ENCODE data around the gene CDKN2D. TPM values are rescaled to one million over a fixed set of nuclear protein-coding genes. Genes with fewer than 3 reads are reported as not detected.

Gene CDKN2D
- total RNA-seq, 1 donor from 2014 or later, result 68.3 TPM

GRCh38 chr19:10602330-10603083 is 33.7 kb upstream of the CDKN2D start:
- Mint-ChIP-seq H3K27me3 (ENCODE audit: unreplicated experiment) (no peaks in the 10 kb centered on the region), H3K4me3 (ENCODE audit: unreplicated experiment) (peak overlapping the region; percentile 90), H3K9me3 (ENCODE audit: unreplicated experiment) (peaks cover 4% of the 10 kb centered on the region), H3K4me1 (ENCODE audit: low read depth, unreplicated experiment) (peaks cover 4% of the 10 kb centered on the region), H3K36me3 (ENCODE audit: unreplicated experiment) (peaks cover 12% of the 10 kb centered on the region), H3K27ac (ENCODE audit: unreplicated experiment) (peak overlapping the region; percentile 72)
- peak; percentile 92 for DNase-seq
- TF ChIP-seq, protein P1, sequence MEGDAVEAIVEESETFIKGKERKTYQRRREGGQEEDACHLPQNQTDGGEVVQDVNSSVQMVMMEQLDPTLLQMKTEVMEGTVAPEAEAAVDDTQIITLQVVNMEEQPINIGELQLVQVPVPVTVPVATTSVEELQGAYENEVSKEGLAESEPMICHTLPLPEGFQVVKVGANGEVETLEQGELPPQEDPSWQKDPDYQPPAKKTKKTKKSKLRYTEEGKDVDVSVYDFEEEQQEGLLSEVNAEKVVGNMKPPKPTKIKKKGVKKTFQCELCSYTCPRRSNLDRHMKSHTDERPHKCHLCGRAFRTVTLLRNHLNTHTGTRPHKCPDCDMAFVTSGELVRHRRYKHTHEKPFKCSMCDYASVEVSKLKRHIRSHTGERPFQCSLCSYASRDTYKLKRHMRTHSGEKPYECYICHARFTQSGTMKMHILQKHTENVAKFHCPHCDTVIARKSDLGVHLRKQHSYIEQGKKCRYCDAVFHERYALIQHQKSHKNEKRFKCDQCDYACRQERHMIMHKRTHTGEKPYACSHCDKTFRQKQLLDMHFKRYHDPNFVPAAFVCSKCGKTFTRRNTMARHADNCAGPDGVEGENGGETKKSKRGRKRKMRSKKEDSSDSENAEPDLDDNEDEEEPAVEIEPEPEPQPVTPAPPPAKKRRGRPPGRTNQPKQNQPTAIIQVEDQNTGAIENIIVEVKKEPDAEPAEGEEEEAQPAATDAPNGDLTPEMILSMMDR (IDR thresholded peaks at IDR 0.05; ENCODE audit: partially characterized antibody, unreplicated experiment), result no peak

GRCh38 chr19:10601999-10602329 is 33.2 kb upstream of the CDKN2D start:
- peak overlapping the region; percentile 72 for H3K27ac Mint-ChIP-seq (ENCODE audit: unreplicated experiment)
- peak overlapping the region; percentile 71 for H3K4me3 Mint-ChIP-seq (ENCODE audit: unreplicated experiment)
- H3K27me3 Mint-ChIP-seq (ENCODE audit: unreplicated experiment), result no peaks in the 10 kb centered on the region
- H3K4me1 Mint-ChIP-seq (ENCODE audit: low read depth, unreplicated experiment), result peaks cover 4% of the 10 kb centered on the region
- TF ChIP-seq, protein P1 (IDR thresholded peaks at IDR 0.05; ENCODE audit: partially characterized antibody, unreplicated experiment), result no peak
- H3K9me3 Mint-ChIP-seq (ENCODE audit: unreplicated experiment), result peaks cover 4% of the 10 kb centered on the region
- no peak for DNase-seq
- peaks cover 12% of the 10 kb centered on the region for H3K36me3 Mint-ChIP-seq (ENCODE audit: unreplicated experiment)

- Mint-ChIP-seq H3K36me3 (ENCODE audit: unreplicated experiment) (peaks cover 12% of the 10 kb centered on the region), H3K4me1 (ENCODE audit: low read depth, unreplicated experiment) (peaks cover 4% of the 10 kb centered on the region), H3K27ac (ENCODE audit: unreplicated experiment) (no peak overlapping the region), H3K9me3 (ENCODE audit: unreplicated experiment) (peaks cover 4% of the 10 kb centered on the region), H3K27me3 (ENCODE audit: unreplicated experiment) (no peaks in the 10 kb centered on the region), H3K4me3 (ENCODE audit: unreplicated experiment) (no peak overlapping the region)
- DNase-seq, result no peak
- TF ChIP-seq, protein P1 (IDR thresholded peaks at IDR 0.05; ENCODE audit: partially characterized antibody, unreplicated experiment), result no peak
Observed at GRCh38 chr19:10600149-10600548, 31.4 kb upstream of the CDKN2D start.

- no peaks in the 10 kb centered on the region for H3K9me3 Mint-ChIP-seq (ENCODE audit: unreplicated experiment)
- DNase-seq, result no peak
- peaks cover 2% of the 10 kb centered on the region for H3K27me3 Mint-ChIP-seq (ENCODE audit: unreplicated experiment)
- no peak overlapping the region for H3K4me3 Mint-ChIP-seq (ENCODE audit: unreplicated experiment)
- H3K27ac Mint-ChIP-seq (ENCODE audit: unreplicated experiment), result no peak overlapping the region
- no peaks in the 10 kb centered on the region for H3K4me1 Mint-ChIP-seq (ENCODE audit: low read depth, unreplicated experiment)
- no peaks in the 10 kb centered on the region for H3K36me3 Mint-ChIP-seq (ENCODE audit: unreplicated experiment)
- TF ChIP-seq, protein P1 (IDR thresholded peaks at IDR 0.05; ENCODE audit: partially characterized antibody, unreplicated experiment), result no peak
Observed at GRCh38 chr19:10593820-10594637, 25.2 kb upstream of the CDKN2D start.

GRCh38 chr19:10593148-10593547 is 24.4 kb upstream of the CDKN2D start:
- Mint-ChIP-seq H3K27me3 (ENCODE audit: unreplicated experiment) (peaks cover 2% of the 10 kb centered on the region), H3K4me1 (ENCODE audit: low read depth, unreplicated experiment) (no peaks in the 10 kb centered on the region), H3K4me3 (ENCODE audit: unreplicated experiment) (no peak overlapping the region), H3K27ac (ENCODE audit: unreplicated experiment) (no peak overlapping the region), H3K9me3 (ENCODE audit: unreplicated experiment) (no peaks in the 10 kb centered on the region), H3K36me3 (ENCODE audit: unreplicated experiment) (no peaks in the 10 kb centered on the region)
- DNase-seq, result no peak
- TF ChIP-seq, protein P1 (IDR thresholded peaks at IDR 0.05; ENCODE audit: partially characterized antibody, unreplicated experiment), result no peak
